ENCODE measurements around the gene FOXK2. TPM values are rescaled to one million over a fixed set of nuclear protein-coding genes. Genes with fewer than 3 reads are reported as not detected.

FOXK2 gene
- 64.5 TPM for total RNA-seq

GRCh38 chr17:82518826-82519810, at the start of gene FOXK2:
Gene FOXK2, plus strand, starts transcription at chr17:82519732. Its CDS starts 157 bp downstream, at chr17:82519889.

GRCh38 chr17:82648165-82648668, 128.7 kb downstream of the FOXK2 start, which contains the start of gene WDR45B:
Gene WDR45B, minus strand, starts transcription at chr17:82648444. Its CDS starts 104 bp downstream, at chr17:82648340.

Other genes starting within 250 kb of the FOXK2 start
- 42.3 TPM for gene CSNK1D, start 246.0 kb upstream of the FOXK2 start, total RNA-seq
- not detected for gene CD7, start 202.1 kb upstream of the FOXK2 start, total RNA-seq
- gene SECTM1, start 186.0 kb upstream of the FOXK2 start, total RNA-seq, result not detected
- gene TEX19, start 160.5 kb upstream of the FOXK2 start, total RNA-seq, result not detected
- not detected for gene UTS2R, start 148.0 kb upstream of the FOXK2 start, total RNA-seq
- gene HEXD, start 101.4 kb upstream of the FOXK2 start, total RNA-seq, result 31.9 TPM
- 16.6 TPM for gene OGFOD3, start 101.1 kb upstream of the FOXK2 start, total RNA-seq
- gene CYBC1, start 69.0 kb upstream of the FOXK2 start, total RNA-seq, result 35.4 TPM
- gene NARF, start 61.0 kb upstream of the FOXK2 start, total RNA-seq, result 78.6 TPM
- 57.9 TPM for gene WDR45B, start 128.7 kb downstream of the FOXK2 start, total RNA-seq
- 16.3 TPM for gene RAB40B, start 179.0 kb downstream of the FOXK2 start, total RNA-seq
- gene FN3KRP, start 197.0 kb downstream of the FOXK2 start, total RNA-seq, result 22.5 TPM
- 25.0 TPM for gene FN3K, start 215.9 kb downstream of the FOXK2 start, total RNA-seq
- 110 TPM for gene TBCD, start 232.3 kb downstream of the FOXK2 start, total RNA-seq